GM23338 (cell line): Measurements from ENCODE around the gene TMEM221.

Source experiments
- CREB1 ChIP-seq: fragments of 250-450 bp; sonication (Bioruptor Pico); IDR thresholded peaks from 2 replicates; pipeline ENCODE4 v1.5.0; 2020; ENCODE audit warnings: low read depth, mild to moderate bottlenecking, moderate library complexity
- CTCF ChIP-seq, 2 experiments: fragments of 200-600 bp in 1 of 2; sonication (generic) in 1 of 2; conservative IDR thresholded peaks; 2 replicates each; pipeline versions ENCODE4 v1.5.1 to v1.6.1; 2016 to 2017; ENCODE audit warnings: antibody characterized with exemption in 2 of 2, low read depth in 2 of 2, mild to moderate bottlenecking in 2 of 2, moderate library complexity in 1 of 2
- ETS1 ChIP-seq: IDR thresholded peaks from 2 replicates; pipeline ENCODE4 v1.6.1; 2016; ENCODE audit warnings: antibody characterized with exemption
- EZH2 ChIP-seq: fragments of 200-600 bp; sonication (generic); IDR thresholded peaks from one replicate; pipeline ENCODE4 v1.8.0; 2017; ENCODE audit warnings: antibody characterized with exemption, mild to moderate bottlenecking, low read depth; ENCODE audit not compliant: unreplicated experiment
- EZH2phosphoT487 ChIP-seq: fragments of 200-600 bp; sonication (generic); IDR thresholded peaks from one replicate; pipeline ENCODE4 v1.8.1; 2018; ENCODE audit warnings: antibody characterized with exemption; ENCODE audit not compliant: unreplicated experiment
- JUNB ChIP-seq: IDR thresholded peaks from one replicate; pipeline ENCODE4 v1.6.1; 2016; ENCODE audit warnings: antibody characterized with exemption; ENCODE audit not compliant: unreplicated experiment
- NANOG ChIP-seq: IDR thresholded peaks from 2 replicates; pipeline ENCODE4 v1.6.1; 2016; ENCODE audit warnings: antibody characterized with exemption, borderline replicate concordance
- POLR2AphosphoS5 ChIP-seq: IDR thresholded peaks from 2 replicates; pipeline ENCODE4 v1.6.1; 2016; ENCODE audit warnings: antibody characterized with exemption, low read depth
- REST ChIP-seq: IDR thresholded peaks from one replicate; pipeline ENCODE4 v1.6.1; 2018; ENCODE audit warnings: antibody characterized with exemption; ENCODE audit not compliant: unreplicated experiment
- STAT1 ChIP-seq: IDR thresholded peaks from one replicate; pipeline ENCODE4 v1.6.1; 2016; ENCODE audit warnings: antibody characterized with exemption; ENCODE audit not compliant: unreplicated experiment
- ZNF114 ChIP-seq: fragments of 250-450 bp; sonication (Bioruptor Pico); IDR thresholded peaks from 2 replicates; pipeline ENCODE4 v1.5.0; 2020; ENCODE audit warnings: mild to moderate bottlenecking, moderate library complexity
- ZNF331 ChIP-seq: fragments of 250-450 bp; sonication (Bioruptor Pico); IDR thresholded peaks from 2 replicates; pipeline ENCODE4 v1.5.0; 2020; ENCODE audit warnings: low read depth, mild to moderate bottlenecking, moderate library complexity
- ZNF462 ChIP-seq: fragments of 250-450 bp; sonication (Bioruptor Pico); IDR thresholded peaks from 2 replicates; pipeline ENCODE4 v1.5.0; 2020; ENCODE audit warnings: mild to moderate bottlenecking, moderate library complexity

- no peak for TF ChIP-seq JUNB
- TF ChIP-seq CTCF (conservative IDR thresholded peaks at IDR 0.05; ENCODE audit: low read depth in 2 of 2), result no peak
- no peak for TF ChIP-seq EZH2phosphoT487
- no peak for TF ChIP-seq REST
- no peak for TF ChIP-seq POLR2AphosphoS5
- TF ChIP-seq EZH2, result no peak
- TF ChIP-seq ETS1, result no peak
- no peak for TF ChIP-seq ZNF331
- TF ChIP-seq ZNF114 (CRISPR knock-in tag), result no peak
- no peak for TF ChIP-seq CREB1 (CRISPR knock-in tag)
- TF ChIP-seq STAT1, result no peak
- no peak for TF ChIP-seq NANOG
- TF ChIP-seq ZNF462, result no peak
Observed at GRCh38 chr19:17457616-17458015, 9.1 kb upstream of the TMEM221 start.
